ENCODE measurements around the gene UBE2E2. TPM values are rescaled to one million over a fixed set of nuclear protein-coding genes. Genes with fewer than 3 reads are reported as not detected.
"Not testable (repeated sequence)": the region's sequence is repeated elsewhere in the genome, so short reads cannot be mapped to it uniquely, and the experiment has no call there.

Gene UBE2E2
- total RNA-seq, 1 donor from 2014 or later = 28.7 TPM

DNA sequence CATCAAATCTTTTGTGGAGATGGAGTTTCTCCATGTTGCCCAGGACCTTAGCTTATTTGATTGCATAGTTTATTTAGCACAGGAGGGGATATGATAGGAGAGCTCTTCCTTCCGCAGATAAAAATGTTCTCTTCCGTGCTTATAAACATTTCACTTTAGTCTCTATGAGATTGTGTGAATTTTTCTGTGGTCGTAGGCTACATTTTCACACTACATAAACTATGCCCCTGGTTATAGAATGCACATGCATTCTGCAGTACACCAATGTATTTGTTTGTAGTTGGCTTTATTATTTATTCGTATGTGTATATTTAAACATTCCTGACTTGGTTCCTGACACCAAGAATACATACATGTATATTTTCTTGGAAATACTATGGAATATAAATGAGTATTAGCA lies 139.2 kb downstream of the UBE2E2 start:
- TF ChIP-seq, protein P1, sequence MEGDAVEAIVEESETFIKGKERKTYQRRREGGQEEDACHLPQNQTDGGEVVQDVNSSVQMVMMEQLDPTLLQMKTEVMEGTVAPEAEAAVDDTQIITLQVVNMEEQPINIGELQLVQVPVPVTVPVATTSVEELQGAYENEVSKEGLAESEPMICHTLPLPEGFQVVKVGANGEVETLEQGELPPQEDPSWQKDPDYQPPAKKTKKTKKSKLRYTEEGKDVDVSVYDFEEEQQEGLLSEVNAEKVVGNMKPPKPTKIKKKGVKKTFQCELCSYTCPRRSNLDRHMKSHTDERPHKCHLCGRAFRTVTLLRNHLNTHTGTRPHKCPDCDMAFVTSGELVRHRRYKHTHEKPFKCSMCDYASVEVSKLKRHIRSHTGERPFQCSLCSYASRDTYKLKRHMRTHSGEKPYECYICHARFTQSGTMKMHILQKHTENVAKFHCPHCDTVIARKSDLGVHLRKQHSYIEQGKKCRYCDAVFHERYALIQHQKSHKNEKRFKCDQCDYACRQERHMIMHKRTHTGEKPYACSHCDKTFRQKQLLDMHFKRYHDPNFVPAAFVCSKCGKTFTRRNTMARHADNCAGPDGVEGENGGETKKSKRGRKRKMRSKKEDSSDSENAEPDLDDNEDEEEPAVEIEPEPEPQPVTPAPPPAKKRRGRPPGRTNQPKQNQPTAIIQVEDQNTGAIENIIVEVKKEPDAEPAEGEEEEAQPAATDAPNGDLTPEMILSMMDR (IDR thresholded peaks at IDR 0.05; ENCODE audit: insufficient read depth, low read length, poor library complexity, severe bottlenecking) = no peak
- DNase-seq (ENCODE audit: low read depth) = no peak
- no peaks in the 10 kb centered on the region for H3K27me3 ChIP-seq (ENCODE audit: control insufficient read depth, insufficient read depth, low read length)
- H3K4me3 ChIP-seq (ENCODE audit: low read depth, low read length) = no peak overlapping the region
- H3K36me3 ChIP-seq (ENCODE audit: control insufficient read depth, insufficient read depth, low read length) = no peaks in the 10 kb centered on the region

DNA sequence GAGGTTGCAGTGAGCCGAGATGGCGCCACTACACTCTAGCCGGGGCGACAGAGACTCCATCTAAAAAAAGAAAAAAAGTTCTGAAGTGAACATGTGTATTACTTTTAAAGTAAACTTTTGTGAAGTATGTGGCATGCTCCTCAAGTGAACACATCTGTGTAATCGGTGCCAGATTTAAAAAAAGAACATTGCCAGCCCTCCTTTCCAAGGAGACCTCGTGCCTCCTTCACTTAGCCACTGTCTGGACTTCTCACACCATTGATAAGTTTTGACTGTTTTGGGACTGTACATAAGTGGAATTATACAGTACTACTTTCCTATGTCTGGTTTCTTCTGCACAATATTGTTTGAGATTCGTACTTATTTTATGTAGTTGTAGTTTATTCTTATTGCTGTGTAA lies 140.4 kb downstream of the UBE2E2 start:
- Histone ChIP-seq H3K4me3 (ENCODE audit: low read depth, low read length) (no peak overlapping the region), H3K27me3 (ENCODE audit: control insufficient read depth, insufficient read depth, low read length) (no peaks in the 10 kb centered on the region), H3K36me3 (ENCODE audit: control insufficient read depth, insufficient read depth, low read length) (no peaks in the 10 kb centered on the region)
- TF ChIP-seq, protein P1 (IDR thresholded peaks at IDR 0.05; ENCODE audit: insufficient read depth, low read length, poor library complexity, severe bottlenecking) = no peak
- no peak for DNase-seq (ENCODE audit: low read depth)

DNA sequence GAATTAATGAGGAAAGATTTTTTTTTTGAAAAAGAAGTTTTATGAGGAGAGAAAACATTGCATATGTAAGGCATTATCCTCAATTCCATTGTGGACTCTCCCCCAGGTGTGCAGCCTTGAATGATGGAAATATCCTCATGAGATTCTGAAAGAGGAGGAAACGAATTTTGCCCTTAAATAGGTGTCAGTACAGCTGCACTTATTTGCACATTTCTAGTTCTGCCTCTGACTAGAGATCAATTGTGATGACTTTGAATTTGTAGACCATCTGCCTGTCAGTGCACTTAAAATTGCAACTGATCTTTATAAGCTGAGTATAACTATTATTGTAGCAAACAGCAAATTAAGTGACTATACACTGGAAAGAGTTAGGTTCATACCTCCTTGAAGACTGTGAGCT lies 141.8 kb downstream of the UBE2E2 start:
- TF ChIP-seq, protein P1 (IDR thresholded peaks at IDR 0.05; ENCODE audit: insufficient read depth, low read length, poor library complexity, severe bottlenecking) = no peak
- DNase-seq (ENCODE audit: low read depth) = no peak
- Histone ChIP-seq H3K36me3 (ENCODE audit: control insufficient read depth, insufficient read depth, low read length) (no peaks in the 10 kb centered on the region), H3K27me3 (ENCODE audit: control insufficient read depth, insufficient read depth, low read length) (no peaks in the 10 kb centered on the region), H3K4me3 (ENCODE audit: low read depth, low read length) (no peak overlapping the region)

DNA sequence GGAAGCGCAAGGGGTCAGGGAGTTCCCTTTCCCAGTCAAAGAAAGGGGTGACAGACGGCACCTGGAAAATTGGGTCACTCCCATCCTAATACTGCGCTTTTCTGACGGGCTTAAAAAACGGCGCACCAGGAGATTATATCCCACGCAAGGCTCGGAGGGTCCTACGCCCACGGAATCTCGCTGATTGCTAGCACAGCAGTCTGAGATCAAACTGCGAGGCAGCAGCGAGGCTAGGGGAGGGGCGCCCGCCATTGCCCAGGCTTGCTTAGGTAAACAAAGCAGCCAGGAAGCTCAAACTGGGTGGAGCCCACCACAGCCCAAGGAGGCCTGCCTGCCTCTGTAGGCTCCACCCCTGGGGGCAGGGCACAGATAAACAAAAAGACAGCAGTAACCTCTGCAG lies 146.3 kb downstream of the UBE2E2 start:
- not testable (repeated sequence) for DNase-seq (ENCODE audit: low read depth); H3K4me3 ChIP-seq (ENCODE audit: low read depth, low read length); H3K36me3 ChIP-seq (ENCODE audit: control insufficient read depth, insufficient read depth, low read length); H3K27me3 ChIP-seq (ENCODE audit: control insufficient read depth, insufficient read depth, low read length)

DNA sequence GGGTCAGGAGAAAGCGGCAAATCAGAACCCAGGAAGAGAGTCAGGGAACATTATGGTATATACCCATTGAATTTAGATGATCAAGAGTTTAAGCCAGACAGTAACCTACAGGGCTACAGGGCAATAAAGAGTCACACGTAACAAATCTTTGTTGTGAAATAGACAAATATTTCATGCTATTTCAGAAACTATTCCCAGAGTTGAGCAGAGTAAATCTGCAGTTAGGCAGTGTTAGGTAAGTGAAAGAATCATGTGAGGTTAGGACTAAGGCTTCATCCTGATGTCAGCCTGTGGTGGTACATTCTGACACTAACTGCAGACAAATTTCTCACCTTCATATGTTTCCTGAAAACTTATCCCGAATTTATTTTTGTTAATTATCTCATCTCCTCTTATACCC lies 153.0 kb downstream of the UBE2E2 start:
- Histone ChIP-seq H3K4me3 (ENCODE audit: low read depth, low read length) (no peak overlapping the region), H3K27me3 (ENCODE audit: control insufficient read depth, insufficient read depth, low read length) (no peaks in the 10 kb centered on the region), H3K36me3 (ENCODE audit: control insufficient read depth, insufficient read depth, low read length) (no peaks in the 10 kb centered on the region)
- TF ChIP-seq, protein P1 (IDR thresholded peaks at IDR 0.05; ENCODE audit: insufficient read depth, low read length, poor library complexity, severe bottlenecking) = no peak
- DNase-seq (ENCODE audit: low read depth) = no peak

DNA sequence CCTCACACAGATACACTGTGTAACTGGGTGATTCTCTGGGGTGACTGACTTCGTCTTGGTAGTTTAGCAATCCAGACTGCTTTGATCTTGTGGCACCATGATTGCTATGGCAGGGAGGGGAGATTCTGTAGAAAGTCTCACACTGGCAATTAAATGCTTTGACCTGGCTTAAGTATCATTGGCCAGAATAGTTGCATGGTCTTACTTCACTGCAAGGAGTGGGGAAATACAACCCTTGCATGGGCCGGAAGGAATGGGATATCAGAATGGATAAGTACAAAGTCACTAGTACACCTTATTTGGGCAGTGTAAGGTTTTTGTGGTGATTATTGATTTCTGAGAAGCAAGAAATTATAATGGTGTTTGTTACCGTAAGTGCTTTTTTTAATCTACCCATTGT lies 153.8 kb downstream of the UBE2E2 start:
- Histone ChIP-seq H3K27me3 (ENCODE audit: control insufficient read depth, insufficient read depth, low read length) (no peaks in the 10 kb centered on the region), H3K36me3 (ENCODE audit: control insufficient read depth, insufficient read depth, low read length) (no peaks in the 10 kb centered on the region), H3K4me3 (ENCODE audit: low read depth, low read length) (no peak overlapping the region)
- no peak for DNase-seq (ENCODE audit: low read depth)
- TF ChIP-seq, protein P1 (IDR thresholded peaks at IDR 0.05; ENCODE audit: insufficient read depth, low read length, poor library complexity, severe bottlenecking) = no peak

Data from kidney epithelial cell (primary cell).